ENCODE data around the gene NOTCH4. TPM values are rescaled to one million over a fixed set of nuclear protein-coding genes. Genes with fewer than 3 reads are reported as not detected.

The NOTCH4 gene
- total RNA-seq, 4 donors from 2014 or later, result 2.6 to 24.3 (median 9.6) TPM

GRCh38 chr6:32154514-32155161 is 69.2 kb downstream of the NOTCH4 start:
- no peaks in the 10 kb centered on the region for H3K9me3 ChIP-seq
- peak; percentile 85 for DNase-seq
- H3K4me3 ChIP-seq, result peak overlapping the region; percentile 48 to 85 (median 70)
- H3K36me3 ChIP-seq, result peaks cover 0 to 9% (median 0%) of the 10 kb centered on the region in 4 donors
- 3% methylated on average over 34 of the region's 34 CpGs; no CpG with 5 or more reads in 1 of the 2 donors for WGBS, 2 donors (ENCODE audit: low coverage in 1 of 2)
- H3K27me3 ChIP-seq, result no peaks in the 10 kb centered on the region
- TF ChIP-seq POLR2AphosphoS5 (IDR thresholded peaks at IDR 0.05) (peak in 1 of 3 donors; percentile 63), CTCF (IDR thresholded peaks at IDR 0.05) (peak; percentile 56 to 89 (median 61)), EP300 (IDR thresholded peaks at IDR 0.05; ENCODE audit: low read depth) (no peak), POLR2A (IDR thresholded peaks at IDR 0.05) (peak; percentile 48)
- in situ Hi-C loops (cut with MboI; ENCODE audit: low pct_ligation_motif_present in 1 of 4, low pct_unique_long_range_greater_than_20kb in 1 of 4, low sequenced_read_pairs in 3 of 4) (no loop called here), intact Hi-C loops (cut with DNase I; ENCODE audit: low total_unique reads) (loop anchor here (2.0 to 5.0 kb wide), 2 partner anchors 36 to 502 kb away; partner anchors contain the start of gene BAG6)
- H3K4me1 ChIP-seq, result peaks cover 15 to 38% (median 36%) of the 10 kb centered on the region in 4 donors
- H3K27ac ChIP-seq, result peak overlapping the region; percentile 85 to 97 (median 90)

- 0 to 2% methylated on average over 1 to 50 of the region's 52 CpGs for WGBS, 2 donors (ENCODE audit: low coverage in 1 of 2)
- no peak for TF ChIP-seq POLR2A (IDR thresholded peaks at IDR 0.05)
- peak in 2 of 5 experiments; percentile 25 to 28 for TF ChIP-seq CTCF (IDR thresholded peaks at IDR 0.05)
- TF ChIP-seq EP300 (IDR thresholded peaks at IDR 0.05; ENCODE audit: low read depth), result no peak
- TF ChIP-seq POLR2AphosphoS5 (IDR thresholded peaks at IDR 0.05), result peak; percentile 64 to 75 (median 68)
- DNase-seq, result peak; percentile 88
- Histone ChIP-seq H3K27ac (peak within 1 kb of the TSS; percentile 85 to 97 (median 90)), H3K4me3 (peak within 1 kb of the TSS; percentile 48 to 85 (median 70)), H3K4me1 (peaks cover 15 to 38% (median 36%) of the 10 kb centered on the region in 4 donors), H3K27me3 (peaks cover 3% of the 10 kb centered on the region), H3K9me3 (no peaks in the 10 kb centered on the region), H3K36me3 (peaks cover 0 to 8% (median 0%) of the 10 kb centered on the region in 4 donors)
- intact Hi-C loops (cut with DNase I; ENCODE audit: low total_unique reads), result loop anchor here (1.0 to 5.0 kb wide), 4 partner anchors 24 to 502 kb away; partner anchors contain the start of genes BAG6, FKBPL and PBX2
- in situ Hi-C loops (cut with MboI; ENCODE audit: low pct_ligation_motif_present in 1 of 4, low pct_unique_long_range_greater_than_20kb in 1 of 4, low sequenced_read_pairs in 3 of 4), result no loop called here
Measured at GRCh38 chr6:32153564-32154513, 70.0 kb downstream of the NOTCH4 start, which contains the start of gene PPT2. Gene PPT2 (plus strand): TSS chr6:32154141. CDS start chr6:32154595, 454 bp downstream.

GRCh38 chr6:32152769-32153563 is 70.9 kb downstream of the NOTCH4 start:
- Histone ChIP-seq H3K4me3 (peak overlapping the region; percentile 48 to 85 (median 70)), H3K36me3 (no peaks in the 10 kb centered on the region), H3K27ac (peak overlapping the region; percentile 85 to 97 (median 90)), H3K27me3 (peaks cover 10% of the 10 kb centered on the region), H3K4me1 (peaks cover 15 to 38% (median 36%) of the 10 kb centered on the region in 4 donors), H3K9me3 (no peaks in the 10 kb centered on the region)
- intact Hi-C loops (cut with DNase I; ENCODE audit: low total_unique reads), result loop anchor here (1.0 to 5.0 kb wide), 3 partner anchors 23 to 501 kb away; partner anchors contain the start of genes BAG6, FKBPL and PBX2
- TF ChIP-seq EP300 (IDR thresholded peaks at IDR 0.05; ENCODE audit: low read depth) (no peak), CTCF (IDR thresholded peaks at IDR 0.05) (no peak), POLR2AphosphoS5 (IDR thresholded peaks at IDR 0.05) (no peak), POLR2A (IDR thresholded peaks at IDR 0.05) (no peak)
- in situ Hi-C loops (cut with MboI; ENCODE audit: low pct_ligation_motif_present in 1 of 4, low pct_unique_long_range_greater_than_20kb in 1 of 4, low sequenced_read_pairs in 3 of 4), result no loop called here
- no peak for DNase-seq
- WGBS, 2 donors (ENCODE audit: low coverage in 1 of 2), result 31 to 63% methylated on average over 20 to 35 of the region's 35 CpGs

Data from transverse colon (tissue), 4 donors.